Measurements from ENCODE around the gene FAF1.
"Not testable (repeated sequence)": the region's sequence is repeated elsewhere in the genome, so short reads cannot be mapped to it uniquely, and the experiment has no call there.

FAF1 gene

DNA sequence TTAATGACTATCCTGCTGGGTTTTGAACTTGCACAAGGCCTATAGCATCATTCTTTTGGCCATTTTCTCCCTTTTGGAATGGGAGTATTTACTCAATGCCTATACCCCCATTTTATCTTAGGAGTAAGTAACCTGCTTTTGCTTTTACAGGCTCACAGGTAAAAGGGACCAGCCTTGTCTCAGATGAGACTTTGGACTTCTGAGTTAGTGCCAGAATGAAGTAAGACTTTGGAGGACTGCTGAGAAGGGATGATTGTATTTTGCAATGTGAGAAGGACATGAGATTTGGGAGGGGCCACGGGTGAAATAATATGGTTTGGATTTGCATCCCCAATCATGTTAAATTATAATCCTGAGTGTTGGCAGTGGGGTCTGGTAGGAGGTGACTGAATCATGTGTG is 212.7 kb downstream of the FAF1 start:
- no peak for DNase-seq

DNA sequence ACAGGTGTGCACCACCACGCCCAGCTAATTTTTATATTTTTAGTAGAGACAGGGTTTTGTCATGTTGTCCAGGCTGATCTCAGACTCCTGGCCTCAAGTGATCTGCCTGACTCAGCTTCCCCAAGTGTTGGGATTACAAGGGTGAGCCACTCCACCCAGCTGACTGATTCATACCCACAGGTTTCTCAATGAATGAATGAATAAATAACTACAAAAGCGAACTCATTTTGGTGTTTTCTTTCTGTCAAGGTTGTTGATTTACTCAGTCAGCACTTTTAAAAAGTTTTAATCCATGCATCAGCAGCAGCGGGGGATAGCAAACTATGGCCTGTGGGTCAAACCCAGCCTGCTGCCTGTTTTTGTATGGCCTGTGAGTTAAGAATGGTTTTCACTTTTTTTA is 217.5 kb downstream of the FAF1 start:
- no peak for DNase-seq

DNA sequence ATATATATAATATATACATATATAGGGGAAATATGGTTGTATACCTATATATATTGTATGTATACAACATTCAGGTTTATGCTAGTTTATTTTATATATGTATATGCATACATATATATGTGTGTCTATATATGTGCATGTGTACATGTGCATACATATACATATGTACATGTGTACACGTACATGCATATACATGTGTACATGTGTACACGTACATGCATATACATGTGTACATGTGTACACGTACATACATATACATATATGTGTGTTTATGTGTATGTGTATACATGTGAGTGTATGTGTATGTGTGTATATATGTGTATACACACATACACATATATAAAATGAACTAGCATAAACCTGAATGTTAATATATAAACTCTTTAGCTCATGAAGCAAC is 220.9 kb downstream of the FAF1 start:
- no peak for DNase-seq

DNA sequence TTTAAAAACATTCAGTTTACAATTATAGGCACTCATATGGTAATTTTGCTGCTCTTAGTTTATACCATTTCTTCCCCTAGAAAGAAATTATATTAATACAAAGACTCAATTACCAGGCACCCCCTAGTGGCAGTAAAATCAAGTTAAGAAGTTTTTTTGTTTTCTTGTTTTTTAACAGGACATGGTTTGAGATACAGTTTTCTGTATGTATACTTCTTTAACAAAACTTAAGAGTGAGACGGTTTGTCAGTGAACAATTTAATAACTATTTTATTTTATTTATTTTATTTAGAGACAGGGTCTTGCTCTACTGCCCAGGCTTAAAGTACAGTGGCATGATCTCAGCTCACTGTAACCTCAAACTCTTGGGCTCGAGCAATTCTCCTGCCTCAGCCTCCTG is 224.6 kb downstream of the FAF1 start:
- no peak for DNase-seq

DNA sequence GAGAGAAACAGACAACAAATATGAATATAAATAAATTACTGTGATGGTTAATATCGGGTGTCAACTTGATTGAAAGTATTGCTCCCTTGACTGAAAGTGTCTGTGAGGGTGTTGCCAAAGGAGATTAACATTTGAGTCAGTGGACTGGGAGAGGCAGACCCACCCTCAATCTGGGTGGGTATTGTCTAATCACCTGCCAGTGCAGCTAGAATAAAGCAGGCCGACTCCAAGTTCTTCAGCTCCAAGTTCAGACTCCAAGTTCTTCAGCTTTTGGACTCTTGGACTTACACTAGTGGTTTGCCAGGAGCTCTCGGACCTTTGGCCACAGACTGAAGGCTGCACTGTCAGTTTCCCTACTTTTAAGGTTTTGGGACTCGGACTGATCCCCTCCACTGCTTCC is 232.5 kb downstream of the FAF1 start:
- DNase-seq: not testable (repeated sequence)

DNA sequence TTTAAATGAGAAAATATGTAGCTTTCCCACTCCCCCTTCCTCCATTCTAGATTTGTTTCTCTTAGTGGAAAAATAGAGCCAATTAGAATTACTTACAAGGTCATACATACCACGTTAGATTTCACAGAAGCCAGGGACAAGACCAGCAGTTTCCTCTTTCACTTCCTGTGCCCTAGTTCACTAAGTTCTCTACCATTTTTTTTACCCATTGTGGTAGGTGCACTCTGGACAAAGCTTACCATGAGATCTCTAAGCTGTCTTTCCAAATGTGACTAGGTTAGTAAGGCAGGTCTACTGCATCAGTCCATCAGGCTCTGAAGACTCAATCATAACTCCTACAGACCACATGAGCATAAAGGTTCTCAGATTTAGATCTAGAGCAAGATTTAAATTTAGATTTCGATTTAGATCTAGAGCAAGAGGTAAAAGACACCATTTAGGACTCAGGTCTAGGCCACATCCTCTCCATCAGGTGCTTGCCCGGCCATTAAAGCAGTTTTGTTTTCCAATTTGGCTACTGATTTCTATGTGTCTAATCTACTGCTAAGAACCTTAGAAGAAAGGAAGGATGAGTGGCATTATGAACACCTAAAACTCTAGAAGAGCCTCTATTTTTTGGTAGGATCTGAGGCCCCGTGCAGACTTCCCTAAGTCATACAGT is 235.3 kb downstream of the FAF1 start:
- DNase-seq: no peak

DNA sequence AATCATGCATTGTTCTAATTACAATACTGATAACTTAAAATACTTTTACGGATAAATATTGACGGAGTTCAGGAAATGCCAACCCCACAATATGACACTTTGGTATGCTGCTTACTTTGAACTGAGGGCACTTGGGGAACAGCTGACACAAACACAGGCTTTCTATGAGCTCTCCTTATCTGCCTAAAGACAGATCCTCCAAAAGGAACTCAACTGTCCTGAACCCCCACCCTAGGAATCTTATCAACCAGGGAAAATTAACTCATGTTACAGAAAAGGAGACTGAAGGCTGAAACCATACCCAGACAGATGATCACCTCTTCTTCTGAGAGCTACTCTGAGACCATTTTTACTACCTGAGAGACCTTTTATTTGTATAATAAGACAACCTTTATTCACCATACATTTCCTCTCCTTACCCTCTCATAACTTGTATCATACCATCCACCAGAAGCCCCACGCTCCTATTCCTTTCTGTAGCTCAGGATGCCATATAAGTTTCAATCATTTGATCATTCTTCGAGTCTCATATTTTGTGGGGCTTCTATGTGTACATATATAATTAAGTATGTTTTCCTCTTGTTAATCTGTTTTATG is 239.5 kb downstream of the FAF1 start:
- no peak for DNase-seq

DNA sequence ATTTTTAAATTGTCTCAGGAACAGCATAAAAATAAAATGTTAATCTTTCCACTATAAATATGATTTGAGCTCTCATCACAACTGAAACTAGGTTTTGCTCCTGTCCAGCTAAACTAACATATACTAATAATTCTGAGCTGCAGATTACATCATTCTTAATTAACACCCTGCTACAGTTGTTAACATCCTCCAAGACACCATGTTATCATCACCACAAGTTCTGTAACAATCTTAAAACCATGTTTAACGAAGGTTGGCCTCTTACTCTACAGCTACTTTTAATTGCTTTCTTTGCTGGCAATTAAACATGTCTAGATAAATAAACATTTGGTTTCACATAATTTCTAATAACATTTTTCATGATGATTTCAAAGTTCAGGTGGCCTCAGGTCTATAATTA is 240.9 kb downstream of the FAF1 start:
- no peak for DNase-seq

DNA sequence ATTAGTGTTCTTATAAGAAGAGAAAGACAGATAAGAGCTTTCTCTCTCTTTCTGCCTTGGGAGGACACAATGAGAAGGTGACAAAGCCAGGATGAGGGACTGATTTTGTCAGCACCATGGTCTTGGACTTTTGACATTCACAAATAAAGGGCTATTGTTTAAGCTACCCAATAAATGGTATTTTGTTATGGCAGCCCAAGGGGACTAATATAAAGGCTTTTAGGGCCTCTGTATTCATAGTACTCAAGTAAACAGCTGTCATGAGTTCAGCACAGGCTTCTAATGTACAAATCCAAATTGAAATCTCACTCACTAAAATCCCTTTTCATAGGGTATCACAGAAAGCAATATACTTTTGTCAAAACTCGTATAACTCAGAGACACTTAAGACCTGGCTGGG is 242.7 kb downstream of the FAF1 start:
- DNase-seq: no peak

DNA sequence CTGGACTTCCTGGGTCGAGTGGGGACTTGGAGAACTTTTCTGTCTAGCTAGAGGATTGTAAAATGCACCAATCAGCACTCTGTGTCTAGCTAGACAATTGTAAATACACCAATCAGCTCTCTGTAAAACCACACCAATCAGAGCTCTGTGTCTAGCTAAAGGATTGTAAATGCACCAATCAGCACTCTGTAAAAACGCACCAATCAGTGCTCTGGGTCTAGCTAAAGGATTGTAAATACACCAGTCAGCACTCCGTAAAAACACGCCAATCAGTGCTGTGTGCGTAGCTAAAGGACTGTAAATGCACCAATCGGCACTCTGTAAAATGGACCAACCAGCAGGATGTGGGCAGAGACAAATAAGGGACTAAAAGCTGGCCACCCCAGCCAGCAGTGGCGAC is 243.6 kb downstream of the FAF1 start:
- not testable (repeated sequence) for DNase-seq

DNA sequence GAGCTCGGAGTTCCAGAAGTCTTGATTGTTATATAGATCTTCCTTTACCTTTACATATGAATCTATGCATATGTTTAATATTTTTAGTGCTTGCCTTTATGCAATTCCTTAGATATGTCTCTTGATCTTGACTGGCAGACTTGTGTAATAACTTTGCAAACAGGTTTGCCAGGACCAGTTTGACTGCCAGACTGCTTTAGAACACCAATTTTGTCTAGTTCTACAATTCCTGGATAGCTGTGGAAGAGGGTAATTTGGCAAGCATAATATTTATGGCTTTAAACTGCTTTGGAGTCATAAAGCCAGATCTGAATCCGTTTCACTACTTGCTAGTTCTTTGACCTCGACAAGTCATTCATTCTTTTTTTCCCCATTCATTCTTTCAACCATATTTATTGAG is 250.0 kb downstream of the FAF1 start:
- DNase-seq: no peak

DNA sequence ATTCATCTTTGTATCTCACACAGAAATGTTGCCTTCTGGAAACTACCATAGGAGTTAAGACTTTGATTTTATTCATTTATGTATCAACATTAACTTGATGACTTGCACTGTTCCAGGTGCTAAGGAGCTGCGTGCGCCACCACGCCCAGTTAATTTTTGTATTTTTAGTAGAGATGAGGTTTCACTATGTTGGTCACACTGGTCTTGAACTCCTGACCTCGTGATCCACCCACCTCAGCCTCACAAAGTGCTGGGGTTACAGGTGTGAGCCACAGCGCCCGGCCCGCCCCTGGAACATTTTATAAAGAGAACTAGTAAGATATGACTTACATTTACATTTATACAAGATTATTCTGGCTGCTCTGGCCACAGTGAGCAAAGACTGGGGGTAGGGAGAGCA is 252.2 kb downstream of the FAF1 start:
- DNase-seq: no peak

DNA sequence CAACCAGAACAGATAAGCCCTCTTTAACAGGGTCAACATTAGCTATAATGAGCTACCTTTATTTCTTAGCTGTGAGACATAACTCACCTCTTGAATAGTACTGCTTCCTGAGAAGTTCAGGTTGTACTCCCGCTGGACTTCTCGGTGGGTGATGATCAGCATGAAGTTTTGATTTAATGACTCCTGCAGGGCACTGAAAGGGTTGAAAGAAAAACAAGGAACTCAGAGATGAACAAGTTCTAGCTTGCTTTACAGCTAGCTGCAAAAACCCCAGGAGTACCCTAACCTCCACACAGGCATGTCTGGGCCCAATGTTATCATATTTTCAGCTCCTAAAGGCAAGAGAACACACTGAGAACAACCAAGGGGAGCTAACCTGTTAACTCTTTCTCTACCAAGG is 254.4 kb downstream of the FAF1 start:
- no peak for DNase-seq

DNA sequence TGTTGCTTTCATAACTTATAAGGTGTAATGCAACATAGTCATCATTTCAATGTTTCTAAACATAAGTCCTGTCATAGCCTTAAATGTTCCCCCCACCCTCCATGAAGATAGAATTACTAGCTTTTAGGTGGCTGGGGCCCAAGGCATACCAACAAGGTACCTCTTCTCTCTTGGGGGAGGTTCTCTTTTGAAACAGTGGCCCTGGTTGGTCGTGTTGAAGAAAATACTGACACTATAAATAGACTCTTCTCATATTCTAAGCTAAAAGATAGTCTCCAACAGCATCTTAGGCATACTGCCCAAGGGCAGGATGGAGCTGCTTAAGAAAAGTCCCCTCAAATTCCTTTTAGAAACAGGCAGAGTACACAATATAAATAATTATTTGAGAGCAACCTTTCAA is 255.0 kb downstream of the FAF1 start:
- no peak for DNase-seq

DNA sequence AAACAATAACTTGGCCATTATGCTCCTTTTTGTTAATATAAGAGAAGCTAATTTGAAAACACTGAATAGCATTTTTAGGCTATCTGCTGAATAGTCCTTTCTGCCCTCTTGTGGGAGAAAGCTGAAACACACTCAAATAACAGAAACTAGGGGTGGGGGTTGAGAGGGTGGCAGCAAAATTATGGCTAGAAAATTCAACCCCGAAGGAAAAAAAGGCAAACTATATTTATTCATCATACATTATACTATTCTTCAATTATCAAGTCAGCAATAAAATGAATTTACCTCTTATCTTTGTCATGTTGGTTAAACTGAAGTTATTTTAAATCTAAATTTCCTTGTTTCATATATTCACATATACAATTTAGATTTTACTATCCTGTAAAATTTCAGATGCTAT is 255.9 kb downstream of the FAF1 start:
- DNase-seq: no peak

DNA sequence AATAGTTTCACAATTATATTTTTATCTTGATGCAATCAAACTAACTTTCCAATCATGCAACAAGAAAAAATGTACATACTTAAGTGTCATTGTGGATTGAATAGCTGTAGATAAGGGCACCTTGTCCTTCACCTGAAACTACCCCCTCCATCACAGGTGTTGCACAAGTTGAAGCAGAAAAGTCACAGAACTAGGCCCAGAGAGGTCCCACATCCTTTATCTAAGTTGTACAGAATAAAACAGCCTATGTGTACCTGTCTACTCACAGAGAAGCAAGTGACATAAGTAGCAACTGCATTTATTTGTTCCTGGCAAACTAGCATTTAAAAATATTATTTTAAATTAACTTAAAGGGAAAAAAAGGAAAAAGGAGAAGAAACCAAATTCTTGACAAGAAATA is 256.8 kb downstream of the FAF1 start:
- DNase-seq: no peak

DNA sequence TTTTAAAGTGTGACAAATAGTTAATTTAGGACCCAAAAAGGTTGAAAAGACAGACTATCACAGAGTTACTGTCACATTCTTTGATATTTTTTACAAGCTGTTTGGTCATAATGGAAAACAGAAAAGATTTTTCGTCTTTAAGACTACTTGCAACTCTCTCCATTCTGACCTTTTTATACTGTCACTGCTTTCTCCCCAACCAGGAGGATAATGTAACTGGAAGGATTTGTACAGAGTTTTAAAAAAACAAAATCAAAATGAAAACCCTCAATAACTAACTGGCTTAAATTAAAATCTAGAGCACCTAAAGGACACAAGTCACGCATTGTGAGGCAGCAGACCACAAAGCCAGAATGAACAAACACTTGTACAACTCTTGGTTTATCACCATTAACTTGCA is 257.7 kb downstream of the FAF1 start:
- DNase-seq: no peak

DNA sequence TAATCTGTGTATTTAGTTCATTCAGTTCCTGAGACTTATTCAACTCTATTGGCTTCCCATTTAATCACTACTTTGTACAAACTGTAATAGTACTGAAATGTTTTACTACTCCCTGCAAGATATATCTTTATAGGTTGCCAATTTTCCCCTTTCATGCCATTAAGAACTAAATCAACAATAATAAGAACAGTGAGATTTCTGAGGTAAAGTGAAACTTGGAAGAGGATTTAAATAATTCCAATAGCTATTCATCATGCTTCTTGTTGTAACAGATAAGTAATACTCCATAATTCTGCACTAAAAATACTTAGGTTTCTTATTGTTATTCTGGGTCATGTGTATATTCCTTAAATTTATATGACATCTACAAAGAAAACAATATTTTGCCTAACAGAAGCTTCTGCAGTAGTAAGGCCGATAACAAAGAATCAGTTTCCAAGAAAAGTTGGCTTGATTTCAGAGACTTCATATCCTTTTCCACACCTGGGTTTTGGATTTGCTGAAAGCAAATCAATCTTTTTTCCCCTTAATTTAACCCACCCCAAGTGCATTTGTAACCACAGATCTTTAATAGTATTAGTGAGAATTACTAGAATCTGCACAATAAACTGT is 258.3 kb downstream of the FAF1 start:
- no peak for DNase-seq

DNA sequence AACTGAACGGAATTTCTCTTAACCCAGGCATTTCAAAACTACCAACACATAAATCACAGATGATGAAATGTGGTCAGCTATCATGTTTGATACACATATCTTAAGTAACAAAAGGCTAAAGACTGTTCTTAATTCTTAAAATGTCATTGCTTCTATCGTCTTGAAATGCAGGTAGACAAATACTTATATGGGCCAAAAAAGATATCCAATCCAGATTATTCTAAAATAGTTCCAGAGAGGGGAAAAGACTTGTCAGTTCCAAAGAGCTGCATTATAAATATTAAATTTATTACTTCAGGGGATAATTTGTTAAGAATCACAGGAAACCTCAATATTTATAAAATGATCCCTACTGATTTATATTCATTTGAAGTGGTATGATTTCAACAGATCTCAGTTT is 259.4 kb downstream of the FAF1 start:
- DNase-seq: no peak

DNA sequence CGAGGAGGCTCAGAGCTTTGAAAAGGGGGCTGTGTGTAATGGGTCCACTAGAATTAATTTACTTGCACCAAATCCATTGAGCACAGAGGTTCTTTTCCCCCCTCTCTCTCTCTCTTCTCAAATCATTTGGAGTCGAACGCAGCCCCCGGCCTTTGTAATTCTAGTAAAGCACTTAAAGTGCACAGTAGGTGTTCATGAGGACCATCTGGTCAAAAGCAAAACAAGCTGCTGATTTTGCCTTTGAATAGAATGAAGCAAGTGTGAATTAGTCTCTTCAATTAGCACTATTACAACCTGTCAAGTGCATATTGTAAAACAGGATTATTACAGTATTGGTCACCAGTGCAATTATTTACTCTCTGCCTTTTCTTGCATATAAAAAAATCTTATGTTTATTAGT is 259.9 kb downstream of the FAF1 start:
- DNase-seq: no peak

DNA sequence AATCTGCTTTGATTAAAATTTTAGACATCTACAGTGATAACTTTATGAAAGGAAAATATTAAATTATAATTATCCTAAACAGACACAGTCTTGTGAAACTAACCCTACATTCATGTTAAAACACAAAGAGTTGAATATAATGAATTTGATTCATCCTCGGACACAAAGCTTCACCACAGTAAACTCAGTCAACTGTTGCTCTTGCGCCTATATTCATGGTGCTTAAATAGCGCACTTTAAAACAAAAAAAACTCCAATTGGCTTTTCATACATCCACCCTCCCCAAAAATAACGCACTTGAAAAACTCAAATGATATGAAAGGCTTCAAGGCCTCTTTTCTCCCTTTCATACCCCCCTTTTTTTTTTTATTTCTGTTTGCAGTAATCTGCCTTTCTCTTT is 260.3 kb downstream of the FAF1 start:
- no peak for DNase-seq

DNA sequence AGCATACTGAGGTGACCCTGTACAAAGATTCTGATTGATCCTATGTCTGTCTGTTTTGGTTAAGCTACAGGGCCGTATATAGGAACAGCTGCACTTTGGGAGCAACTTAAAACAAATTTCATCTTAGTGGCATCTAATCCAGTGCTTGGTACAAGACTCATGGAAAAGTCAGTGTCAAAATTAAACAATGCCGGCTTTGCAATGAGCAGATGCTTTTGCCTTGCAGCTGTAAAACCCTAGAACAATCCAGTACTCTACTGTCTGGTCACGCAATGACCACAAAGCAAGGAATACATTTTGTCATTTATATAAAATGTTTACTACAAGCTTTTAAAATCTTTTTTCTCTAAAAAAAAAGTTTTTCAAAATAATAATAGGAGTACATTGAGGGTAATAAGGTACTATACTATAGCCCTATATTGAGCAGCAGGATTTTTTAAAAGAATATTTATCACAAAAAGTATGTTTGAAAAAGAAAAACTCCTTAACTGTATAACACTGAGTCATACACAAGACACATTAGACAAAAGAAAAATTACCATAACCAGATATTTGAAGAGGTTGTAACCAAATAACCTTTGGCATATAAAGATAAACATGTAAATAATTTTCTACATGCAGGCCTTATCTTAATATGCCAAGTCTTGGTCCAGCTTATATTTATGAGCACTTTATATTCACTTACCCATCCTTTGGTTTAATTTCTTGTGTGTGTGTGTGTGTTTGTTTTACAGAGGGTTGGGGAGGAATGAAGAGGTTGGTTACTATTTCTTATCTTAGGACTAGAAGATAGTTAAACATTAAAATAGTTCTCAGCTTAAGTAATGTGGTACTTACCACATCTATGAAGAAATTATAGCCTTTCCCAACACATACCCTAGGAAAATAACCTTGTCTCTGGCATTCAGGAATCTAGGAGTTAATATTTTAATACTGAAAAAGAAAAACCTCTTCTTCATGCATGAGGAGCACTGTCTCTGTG is 262.3 kb downstream of the FAF1 start:
- no peak for DNase-seq

DNA sequence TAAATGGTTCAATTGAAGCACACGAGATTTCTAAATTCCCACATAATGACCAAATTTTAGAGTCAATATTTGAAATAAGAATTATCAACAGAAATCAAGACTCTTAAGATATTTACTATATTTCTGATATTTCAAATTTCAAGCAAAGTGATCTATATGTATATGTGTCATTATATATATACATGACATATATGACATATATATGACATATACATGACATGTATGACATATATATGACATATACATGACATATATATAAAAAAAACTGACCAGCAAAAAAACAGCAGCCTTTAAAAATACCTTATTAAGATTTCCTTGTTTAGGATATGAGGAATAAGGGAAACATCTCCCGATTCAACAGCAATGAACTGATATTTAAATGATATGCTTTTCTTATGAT is 266.2 kb downstream of the FAF1 start:
- no peak for DNase-seq

DNA sequence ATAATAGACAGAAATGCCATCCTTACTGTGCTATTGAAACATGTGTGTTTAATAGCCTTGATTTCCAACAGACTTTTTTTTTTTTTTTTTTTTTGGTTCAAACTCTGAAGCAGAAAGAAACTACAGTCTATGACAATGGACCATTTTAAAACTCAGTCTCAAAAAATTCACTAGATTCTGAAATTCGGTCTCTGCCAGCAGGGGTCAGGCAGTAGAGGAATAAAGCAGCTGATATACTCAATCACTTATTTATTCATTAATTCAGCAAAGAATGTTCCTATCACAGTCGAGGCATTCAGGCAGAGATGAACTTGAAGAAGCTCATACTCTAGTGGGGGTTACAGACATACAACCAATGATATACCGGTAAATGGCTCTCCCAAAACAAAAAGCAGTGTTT is 275.9 kb downstream of the FAF1 start:
- DNase-seq: no peak

Data from activated CD8-positive, alpha-beta memory T cell treated with anti-CD3 and anti-CD28 coated beads, Interleukin-2, amount 50 U/mL, for 4 hours (primary cell).